GM19468 (cell line): ENCODE data around the gene UNC93A.
"Not testable (repeated sequence)": the region's sequence is repeated elsewhere in the genome, so short reads cannot be mapped to it uniquely, and the experiment has no call there.

Source experiments
- ATAC-seq: cut with Tn5 transposase; IDR thresholded peaks from one replicate; pipeline ENCODE4 v1.9.1; 2021; ENCODE audit warnings: mild to moderate bottlenecking, moderate library complexity, moderate number of reproducible peaks; ENCODE audit not compliant: unreplicated experiment; ENCODE audit errors: extremely low read depth

UNC93A gene

DNA sequence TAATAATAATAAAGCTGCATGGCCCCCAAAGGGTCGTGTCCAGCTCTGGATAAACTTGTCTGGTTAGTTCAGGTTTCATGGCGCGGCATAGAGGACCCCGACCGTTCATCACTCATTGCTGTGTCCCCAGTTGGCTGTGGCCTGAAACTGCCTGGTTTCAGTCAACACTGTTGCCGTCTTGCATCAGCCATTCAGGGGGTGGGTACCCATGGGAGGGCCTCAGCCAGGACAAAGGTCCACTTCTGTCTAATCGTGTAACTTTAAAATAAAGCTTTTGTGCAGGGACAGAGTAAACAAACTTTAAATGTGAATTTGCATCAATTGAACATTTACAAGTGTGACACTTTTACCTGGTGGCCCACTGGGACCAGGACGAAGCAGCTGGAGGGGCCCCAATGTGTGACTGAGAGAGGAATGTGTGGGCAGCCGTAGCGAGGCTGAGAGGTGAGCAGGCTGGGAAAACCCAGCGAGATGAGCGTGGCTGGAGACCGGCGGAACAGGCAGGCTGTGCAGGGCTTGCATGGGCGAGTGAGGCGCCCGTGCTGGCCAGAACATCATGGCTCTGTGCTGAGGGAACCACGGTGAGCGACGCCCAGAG, 22.3 kb upstream of the UNC93A start:
- ATAC-seq = no peak

DNA sequence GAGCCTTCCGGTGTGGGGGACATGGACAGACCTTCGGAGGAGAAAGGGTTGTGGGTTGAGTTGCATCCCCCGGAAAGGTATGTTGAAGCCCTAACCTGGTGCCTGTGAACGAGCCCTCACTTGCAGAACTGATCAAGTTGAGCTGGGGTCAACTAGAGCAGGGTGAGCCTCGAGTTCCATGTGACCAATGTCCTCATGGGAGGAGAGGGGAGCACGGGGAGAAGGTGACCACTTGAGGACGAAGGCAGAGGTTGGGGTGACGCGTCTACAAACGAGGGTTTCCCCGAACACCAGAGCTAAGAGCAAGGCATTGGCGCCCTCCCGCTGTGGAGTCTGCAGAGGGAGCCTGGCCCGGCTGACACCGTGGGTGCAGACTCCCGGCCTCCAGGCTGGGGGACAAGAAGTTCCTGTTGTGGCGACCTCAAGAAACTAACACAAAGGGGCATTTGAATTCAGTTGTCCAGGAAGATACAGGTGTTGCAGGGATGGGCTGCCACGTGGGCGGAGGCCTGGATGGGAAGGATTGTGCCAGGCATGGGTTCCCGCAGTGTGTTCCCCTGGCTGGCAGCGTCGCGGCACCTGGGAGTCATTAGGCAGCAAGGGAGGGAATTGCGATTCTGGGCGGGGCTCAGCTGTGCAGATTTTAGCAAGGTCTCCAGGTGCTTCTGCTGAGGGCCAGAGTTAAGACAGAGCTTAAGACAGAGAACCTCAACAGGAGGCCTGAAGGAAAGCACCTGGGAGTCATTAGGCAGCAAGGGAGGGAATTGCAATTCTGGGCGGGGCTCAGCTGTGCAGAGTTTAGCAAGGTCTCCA, 20.4 kb upstream of the UNC93A start:
- ATAC-seq = no peak

DNA sequence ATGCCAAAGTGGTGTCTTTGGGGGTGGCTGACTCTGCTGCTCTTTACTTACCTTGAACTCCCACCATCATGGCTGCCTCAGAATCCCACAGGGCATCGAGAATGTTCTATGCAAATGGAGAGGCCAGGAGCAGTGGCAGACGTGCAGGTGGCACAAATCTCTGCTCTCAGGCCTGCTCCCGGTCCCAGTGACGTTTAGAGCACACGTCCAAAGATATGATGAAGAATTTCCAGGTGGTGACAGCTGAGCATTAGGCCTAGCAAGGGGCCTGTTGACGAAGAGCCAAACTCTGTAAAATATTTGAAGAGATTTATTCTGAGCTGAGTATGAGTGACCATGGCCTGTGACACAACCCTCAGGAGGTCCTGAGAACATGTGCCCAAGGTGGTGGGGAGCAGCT, 19.0 kb upstream of the UNC93A start:
- ATAC-seq = no peak

DNA sequence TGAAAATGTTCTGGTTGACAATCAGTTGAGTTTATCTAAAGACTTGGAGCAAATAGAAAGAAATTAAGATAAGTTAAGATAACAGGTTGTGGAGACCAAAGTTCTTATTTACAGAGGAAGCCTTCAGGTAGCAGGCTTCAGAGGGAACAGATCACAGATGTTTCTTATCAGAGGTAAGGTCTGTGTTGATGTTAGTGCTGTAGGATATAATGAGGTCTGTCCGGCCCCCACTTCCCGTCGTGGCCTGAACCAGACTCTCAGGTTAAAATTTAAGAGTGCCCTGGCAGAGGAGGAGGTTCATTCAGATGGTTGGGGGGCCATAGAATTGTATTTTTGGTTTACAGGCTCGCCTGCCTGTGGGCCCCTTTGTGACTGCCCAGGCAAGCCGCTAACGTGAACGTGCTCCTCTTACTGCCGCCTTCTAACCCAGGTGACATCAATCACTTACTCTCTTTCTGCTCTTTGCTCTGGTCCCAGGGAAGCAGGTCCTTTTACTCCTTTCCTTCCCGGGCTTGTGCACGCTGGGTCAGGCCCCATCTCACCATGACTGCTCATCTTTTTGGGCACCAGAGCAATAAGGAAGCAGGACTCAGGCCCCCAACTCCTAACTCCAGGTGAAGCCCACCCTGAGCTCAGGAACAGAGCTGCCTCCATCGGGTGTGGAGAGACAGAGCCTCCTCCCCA, 18.3 kb upstream of the UNC93A start:
- ATAC-seq = no peak

DNA sequence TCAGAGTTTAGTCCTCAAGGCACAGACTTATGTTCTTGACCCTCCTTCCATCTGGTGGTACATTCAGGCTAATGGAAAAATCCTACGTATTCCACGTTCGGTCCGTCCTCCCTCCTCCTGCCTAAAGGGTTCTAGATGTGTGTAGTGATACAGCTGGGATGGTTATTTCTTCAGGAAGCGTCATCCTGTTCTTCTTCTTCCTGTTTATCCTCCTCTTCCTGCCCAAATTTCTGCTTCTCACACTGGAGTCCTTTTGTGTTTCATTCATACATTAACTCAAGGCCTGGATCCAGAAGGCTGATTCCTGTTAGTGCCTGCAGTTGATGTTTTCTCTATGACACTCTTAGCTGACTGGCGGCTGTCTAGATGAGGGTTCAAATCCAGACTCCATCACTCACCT, 16.8 kb upstream of the UNC93A start:
- no peak for ATAC-seq

DNA sequence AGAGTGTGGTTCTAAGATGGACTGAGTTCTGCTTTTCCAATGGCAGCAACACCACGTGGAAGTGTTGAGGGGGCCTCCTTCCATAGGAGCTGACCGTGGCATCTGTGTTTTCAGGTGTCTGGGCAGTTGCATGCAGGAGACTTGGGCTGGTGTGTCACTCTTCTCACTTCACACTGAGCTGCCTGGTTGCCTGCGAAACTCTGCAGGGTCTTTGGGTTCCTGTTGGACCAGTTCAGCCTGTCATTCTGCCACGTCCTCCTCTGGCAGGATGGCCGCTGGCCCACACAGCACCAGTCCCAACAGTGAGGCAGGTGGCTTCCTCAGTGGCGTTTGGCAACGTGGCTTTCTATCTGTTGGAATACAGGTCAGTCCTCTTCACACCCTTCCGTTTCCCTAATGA, 16.1 kb upstream of the UNC93A start:
- ATAC-seq = no peak

DNA sequence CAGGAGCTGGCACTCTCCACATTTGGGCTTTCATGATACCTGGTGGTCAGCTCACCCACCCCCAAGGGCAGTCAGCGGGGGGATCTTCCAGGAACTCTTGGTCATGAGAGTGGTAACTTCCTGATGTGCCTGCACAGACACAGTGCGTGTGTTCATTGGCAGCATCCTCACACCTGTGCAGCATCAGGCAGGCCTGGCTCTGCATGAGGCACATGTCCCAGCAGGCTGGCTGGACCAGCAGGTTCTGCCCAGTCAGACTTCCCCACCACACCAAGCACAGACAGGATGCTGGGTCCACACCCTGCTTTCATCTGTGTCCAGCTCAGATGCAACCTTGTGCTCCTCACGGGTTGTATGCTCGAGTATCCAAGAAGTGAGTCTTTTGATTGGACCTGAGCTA, 15.7 kb upstream of the UNC93A start:
- ATAC-seq = no peak

DNA sequence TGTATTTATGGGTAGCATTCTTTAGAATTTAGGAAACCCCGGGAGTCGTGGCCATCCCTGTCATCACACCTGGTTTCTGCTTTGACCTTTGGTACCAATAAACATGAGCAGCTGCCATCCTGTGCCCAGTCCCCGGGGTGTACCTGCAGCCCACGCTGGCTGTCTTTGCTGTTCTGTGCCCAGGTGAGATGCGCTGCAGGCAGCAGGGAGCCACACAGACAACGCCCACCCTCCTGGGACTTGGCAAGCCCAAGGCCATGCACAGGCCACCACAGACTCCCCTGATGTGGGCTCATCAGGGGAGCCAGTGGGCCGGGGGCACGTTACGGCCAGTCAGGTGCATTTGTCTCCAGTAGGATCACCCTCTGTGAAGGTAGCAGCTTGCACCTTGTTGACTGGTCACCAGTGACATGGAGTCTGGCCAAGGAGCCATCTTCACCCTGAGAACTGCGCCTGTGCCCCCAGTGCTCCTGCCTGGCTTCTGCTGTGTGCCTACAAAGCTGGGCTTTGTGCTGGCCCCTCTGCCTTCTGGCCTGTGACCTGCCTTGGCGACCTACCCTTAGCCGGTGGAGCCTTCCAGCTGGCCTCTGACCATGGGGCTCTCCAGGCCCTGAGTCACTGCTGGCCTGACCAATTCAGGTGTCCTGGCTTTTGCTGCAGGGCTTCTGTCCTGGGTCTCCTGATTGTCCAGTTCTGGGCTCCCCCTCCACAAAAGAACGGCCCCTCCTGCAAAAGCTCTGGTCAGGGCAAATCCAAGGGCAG, 14.2 kb upstream of the UNC93A start:
- no peak for ATAC-seq

DNA sequence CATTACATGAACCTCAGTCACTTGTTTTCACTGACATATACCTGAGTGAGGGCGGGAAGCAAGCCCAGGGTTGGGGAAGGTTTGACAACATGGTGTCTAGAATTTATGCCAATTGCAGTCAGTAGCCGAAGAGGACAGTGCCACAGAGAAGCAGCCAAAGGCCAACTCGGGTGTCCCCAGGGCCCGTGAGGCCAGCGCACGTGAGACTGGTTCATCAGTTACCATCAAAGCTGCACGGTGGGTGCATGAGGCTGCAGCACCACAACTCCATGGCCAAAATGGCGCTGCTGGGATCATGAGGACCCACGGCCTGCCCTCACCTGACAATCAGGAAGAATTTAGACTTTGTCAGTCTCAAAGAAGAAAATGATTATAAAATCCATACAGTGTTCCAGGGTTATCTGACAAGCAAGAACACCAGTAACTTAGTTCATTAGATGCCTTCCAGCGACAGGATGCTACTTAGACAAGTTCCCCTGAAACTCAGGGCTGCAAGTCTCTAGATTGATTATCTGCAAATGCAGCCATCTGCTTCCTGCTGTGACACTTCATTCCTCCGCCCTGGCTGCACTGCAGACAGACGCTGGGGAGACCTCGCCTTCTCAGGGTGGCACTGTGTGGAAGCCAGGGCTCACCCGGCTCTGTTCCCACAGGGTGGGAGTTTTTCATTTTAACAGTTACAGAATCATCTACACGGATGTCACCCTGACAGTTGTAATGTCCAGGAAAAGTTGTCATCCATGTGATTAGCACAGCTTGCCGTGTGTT, 12.8 kb upstream of the UNC93A start:
- ATAC-seq = not testable (repeated sequence)

DNA sequence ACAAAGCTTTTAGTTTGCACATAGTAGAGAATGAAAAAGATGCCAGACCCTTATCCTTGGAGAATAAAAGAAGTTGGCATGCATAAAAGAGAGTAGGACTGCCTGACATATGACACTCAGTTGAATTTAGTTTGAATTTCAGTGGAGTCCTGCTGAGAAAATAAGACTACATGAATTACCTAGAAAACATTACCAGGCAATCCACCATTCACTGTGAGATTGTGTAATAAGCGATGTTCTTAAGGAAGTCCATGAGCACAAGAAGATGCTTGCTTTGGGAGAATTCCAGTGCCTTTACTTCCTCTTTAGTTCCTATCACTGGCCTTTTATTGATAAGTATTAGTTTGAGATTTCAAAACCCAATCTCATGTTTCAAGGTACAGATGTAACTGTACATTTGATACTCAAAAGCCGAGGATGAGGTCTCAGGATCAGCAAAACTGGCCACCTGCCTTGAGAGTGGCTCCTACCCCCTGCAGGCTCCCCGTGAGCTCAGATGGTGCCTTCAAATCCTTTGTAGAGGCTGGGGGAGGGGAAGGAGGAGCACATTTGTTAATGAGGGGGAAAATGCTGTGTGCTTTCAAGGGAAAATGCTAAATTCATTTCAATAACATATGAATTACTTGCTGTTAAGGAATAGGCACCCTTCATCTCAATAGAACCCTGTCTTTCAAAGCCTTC, 11.2 kb upstream of the UNC93A start:
- no peak for ATAC-seq

DNA sequence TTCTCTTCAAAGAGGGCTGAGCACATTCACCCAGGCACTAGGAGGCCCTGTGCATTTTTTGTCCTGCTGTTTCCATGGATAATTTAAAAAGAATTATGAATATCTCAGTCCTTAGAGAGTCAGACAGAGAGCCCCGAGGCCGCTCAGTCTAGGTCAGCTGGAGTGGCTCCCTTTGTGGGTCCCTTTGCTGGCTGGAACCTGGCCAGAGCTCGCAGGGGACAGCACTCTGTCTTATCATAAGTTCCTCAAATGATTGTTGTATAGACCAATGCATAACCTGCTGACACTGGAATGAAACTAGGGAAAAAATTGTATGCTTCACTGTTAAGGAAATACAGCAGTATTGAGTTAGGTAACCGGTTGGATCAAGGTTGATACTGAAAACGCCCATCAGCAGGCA, 10.6 kb upstream of the UNC93A start:
- ATAC-seq = not testable (repeated sequence)

DNA sequence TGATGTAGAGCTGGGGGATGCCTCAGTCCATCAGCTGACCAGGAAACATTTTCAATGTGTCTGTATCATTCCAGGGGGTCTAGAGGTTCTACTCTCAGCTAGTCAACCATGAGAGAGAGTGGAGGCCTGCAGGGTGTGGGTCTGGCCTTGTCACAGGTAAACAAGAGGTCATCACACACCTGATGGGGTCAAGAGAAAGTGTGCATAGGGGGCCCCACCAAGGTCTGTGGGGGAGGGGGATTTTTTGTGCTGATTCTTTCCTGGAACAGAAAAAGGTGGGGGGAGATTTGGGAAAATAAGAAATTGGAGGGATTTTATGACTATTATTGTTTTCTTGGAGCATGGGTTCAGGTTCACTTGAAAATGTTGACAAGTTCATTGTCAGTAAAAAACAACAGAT, 8.9 kb upstream of the UNC93A start:
- no peak for ATAC-seq

DNA sequence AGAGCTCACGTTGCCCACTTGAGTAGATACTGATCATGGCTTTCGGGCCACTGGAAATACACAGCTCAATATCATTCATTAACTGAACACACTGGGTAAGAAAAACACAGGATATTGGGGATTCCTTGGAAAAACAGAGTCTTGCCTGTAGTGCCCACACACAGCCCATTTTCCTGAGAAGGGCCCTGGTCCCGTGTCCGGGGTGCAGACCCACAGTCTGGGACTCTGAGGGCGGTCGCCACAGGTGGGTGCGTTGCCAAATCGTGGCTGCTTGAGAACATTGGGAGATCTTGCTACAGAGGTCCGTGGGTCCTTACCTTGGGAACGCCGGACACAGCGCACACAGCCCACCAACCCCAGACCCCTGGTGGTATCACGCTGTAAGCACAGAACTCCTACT, 6.5 kb upstream of the UNC93A start:
- not testable (repeated sequence) for ATAC-seq

DNA sequence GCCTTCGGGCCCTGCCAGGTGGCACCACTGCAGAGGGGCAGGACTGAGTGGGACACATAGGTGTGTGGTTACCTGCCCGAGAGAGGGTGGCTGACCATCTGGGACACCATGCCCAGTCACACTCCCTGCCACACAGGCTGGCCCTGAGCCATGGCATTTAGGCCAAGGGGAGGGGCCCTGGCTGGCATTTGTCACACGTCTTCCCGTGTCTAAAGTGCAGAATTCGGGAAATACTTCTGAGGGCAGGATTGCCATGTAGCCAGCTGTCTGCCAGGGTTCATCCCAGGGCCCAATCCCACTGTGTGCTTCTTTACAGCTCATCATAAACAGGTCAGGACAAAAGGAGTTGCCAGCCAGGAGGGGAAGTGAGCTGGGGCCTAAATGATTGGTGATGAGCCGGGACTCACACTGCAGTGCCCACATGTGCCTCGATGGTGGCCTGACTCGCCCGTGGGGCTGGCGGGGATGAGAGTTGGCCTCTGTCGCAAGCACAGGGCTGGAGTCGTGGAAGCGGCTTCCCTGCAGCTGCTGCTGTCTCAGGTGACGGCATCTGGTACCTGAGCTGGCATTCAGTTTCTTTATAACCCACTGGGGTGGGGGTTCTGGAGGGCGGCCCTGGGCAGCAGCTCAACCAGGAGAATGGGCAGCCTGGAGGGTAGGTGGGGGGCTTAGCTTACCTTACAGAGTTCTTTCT, 5.9 kb upstream of the UNC93A start:
- ATAC-seq = no peak

DNA sequence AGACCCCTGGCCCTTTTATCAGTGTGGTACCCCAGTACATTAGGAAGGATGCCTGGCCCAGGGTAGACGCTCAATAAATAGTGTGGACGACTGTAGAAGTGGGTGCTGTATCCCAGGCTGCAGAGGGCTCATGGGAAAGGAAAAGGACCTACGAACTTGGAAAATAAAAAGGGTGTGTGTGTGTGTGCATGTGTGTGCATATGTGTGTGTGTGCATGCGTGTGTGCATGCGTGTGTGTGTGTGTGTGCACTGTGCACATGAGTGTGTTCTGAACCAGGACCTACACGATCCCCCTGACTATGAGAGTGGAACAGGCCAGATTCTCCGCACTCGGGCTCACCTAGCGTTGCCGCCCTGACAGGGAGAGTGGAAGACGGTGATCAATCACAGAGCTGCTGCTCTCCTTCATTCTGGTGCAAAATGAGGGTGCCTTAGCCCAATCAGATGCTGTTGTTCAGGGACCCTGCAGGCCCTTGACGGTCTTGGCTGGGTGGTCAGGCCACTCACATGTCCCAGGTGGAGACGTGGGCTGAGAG, 3.5 kb upstream of the UNC93A start:
- ATAC-seq = no peak

DNA sequence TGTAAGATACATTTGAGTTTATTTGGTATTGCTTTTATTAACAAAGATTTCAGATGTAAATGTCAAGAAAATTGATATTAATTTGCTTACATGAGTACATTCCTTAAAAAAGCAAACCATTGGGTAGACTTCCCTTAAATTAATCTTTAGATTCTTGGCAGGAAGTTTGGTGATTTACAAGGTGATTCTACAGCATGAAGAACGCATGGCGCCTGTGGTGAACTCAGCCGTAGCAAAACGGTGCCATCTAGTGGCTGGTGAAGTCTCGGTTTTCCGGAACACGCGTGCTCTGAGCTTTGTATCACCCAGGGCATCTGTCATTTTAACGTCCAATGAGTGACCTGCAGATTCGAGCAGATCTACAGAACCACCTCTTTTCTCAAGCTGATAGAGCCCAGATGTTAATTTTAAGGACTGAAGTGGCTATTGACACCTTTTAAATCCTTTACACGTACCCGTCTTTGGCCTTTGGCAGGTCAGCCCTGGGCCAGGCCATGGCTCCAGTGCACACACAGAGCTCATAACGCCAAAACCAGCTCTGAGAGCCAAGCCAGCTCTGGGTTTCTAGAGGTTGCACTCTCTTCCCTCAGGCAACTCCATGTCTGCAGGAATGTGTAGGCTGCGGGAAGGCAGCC, 2.4 kb upstream of the UNC93A start:
- peak; percentile 65 for ATAC-seq

DNA sequence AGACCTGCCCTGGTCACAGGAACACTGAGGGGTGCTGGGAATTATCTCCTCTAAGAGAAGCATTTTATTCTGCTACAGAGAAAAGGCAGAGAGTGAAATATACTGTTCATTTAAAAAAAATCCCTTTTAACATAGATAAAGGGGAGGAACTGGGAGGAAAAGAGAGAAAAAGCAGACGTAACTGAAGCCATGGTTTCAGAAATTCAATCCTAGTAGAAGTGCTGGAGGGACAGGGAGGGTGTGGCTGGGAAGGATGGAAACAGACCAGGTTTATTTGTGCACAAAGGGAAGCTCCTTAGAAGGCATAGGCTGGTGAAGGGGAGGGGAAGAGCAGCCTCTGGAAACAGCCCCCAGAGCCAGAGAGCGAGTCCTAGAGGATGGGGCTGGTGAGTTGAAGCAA, 1.8 kb upstream of the UNC93A start:
- ATAC-seq = not testable (repeated sequence)

DNA sequence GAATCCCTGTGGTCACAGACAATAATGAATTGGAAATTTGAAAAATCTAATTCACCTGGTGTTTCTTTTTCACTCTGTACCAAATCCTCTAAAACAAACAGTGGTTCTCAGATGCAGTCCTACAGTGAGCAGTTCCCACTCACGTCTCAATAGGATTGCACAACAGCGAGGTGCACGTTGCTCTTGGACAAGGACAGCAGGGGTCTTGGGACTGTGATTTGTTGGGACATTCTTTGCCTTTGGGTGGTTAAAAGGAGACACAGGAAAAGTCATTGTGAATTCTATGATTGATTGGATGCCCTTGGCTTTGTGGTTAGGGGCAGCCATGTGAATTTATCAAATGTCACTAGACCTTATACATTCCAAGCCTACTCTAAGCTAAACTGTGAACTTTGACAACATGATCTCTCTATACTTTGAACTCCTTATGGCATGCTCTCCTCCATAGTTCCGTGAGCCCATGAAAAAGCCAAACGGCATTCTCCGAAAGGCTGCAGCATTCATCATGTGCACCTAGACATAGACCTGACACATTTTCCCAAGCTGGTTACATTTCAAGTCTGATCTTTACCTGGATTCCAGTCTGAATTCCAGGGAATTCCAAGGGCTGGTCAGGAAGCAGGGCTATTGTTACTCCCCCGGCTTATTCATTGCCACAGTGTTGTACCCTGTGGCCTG, 647 bp downstream of the UNC93A start:
- no peak for ATAC-seq
